ENCODE data around the gene TTC8. TPM values are rescaled to one million over a fixed set of nuclear protein-coding genes. Genes with fewer than 3 reads are reported as not detected.

The TTC8 gene

Small RNA genes lying within 50 kb of the gene (small RNA-seq; reads per million reads assigned to genes)
- not detected for gene RF00019 (ENCODE audit: insufficient read depth)
- not detected for gene RNU4-92P (ENCODE audit: insufficient read depth)
